ENCODE data around the gene COMMD10. TPM values are rescaled to one million over a fixed set of nuclear protein-coding genes. Genes with fewer than 3 reads are reported as not detected.

The COMMD10 gene
- total and polyA plus RNA-seq, 12 donors, result 20.0 to 69.4 (median 35.0) TPM

GRCh38 chr5:116154252-116154651 lies 69.4 kb downstream of the COMMD10 start:
- intact Hi-C loops (cut with DNase I), result no loop called here
- Histone ChIP-seq H3K4me1 (replicated peaks in 1 of 2) (peaks cover 0 to 5% of the 10 kb centered on the region in 2 donors), H3K27ac (no peak overlapping the region), H3K4me3 (no peak overlapping the region), H3K27me3 (no peaks in the 10 kb centered on the region), H3K36me3 (replicated peaks in 1 of 2) (no peaks in the 10 kb centered on the region), H3K9me3 (replicated peaks in 1 of 3) (no peaks in the 10 kb centered on the region)
- DNase-seq, result no peak
- TF ChIP-seq, protein P1, sequence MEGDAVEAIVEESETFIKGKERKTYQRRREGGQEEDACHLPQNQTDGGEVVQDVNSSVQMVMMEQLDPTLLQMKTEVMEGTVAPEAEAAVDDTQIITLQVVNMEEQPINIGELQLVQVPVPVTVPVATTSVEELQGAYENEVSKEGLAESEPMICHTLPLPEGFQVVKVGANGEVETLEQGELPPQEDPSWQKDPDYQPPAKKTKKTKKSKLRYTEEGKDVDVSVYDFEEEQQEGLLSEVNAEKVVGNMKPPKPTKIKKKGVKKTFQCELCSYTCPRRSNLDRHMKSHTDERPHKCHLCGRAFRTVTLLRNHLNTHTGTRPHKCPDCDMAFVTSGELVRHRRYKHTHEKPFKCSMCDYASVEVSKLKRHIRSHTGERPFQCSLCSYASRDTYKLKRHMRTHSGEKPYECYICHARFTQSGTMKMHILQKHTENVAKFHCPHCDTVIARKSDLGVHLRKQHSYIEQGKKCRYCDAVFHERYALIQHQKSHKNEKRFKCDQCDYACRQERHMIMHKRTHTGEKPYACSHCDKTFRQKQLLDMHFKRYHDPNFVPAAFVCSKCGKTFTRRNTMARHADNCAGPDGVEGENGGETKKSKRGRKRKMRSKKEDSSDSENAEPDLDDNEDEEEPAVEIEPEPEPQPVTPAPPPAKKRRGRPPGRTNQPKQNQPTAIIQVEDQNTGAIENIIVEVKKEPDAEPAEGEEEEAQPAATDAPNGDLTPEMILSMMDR (IDR thresholded peaks at IDR 0.05), result no peak
- TF ChIP-seq POLR2A (IDR thresholded peaks at IDR 0.05), result no peak

GRCh38 chr5:116154931-116155330 lies 70.1 kb downstream of the COMMD10 start:
- Histone ChIP-seq H3K27me3 (no peaks in the 10 kb centered on the region), H3K9me3 (replicated peaks in 1 of 3) (no peaks in the 10 kb centered on the region), H3K4me1 (replicated peaks in 1 of 2) (peaks cover 0 to 5% of the 10 kb centered on the region in 2 donors), H3K4me3 (no peak overlapping the region), H3K36me3 (replicated peaks in 1 of 2) (no peaks in the 10 kb centered on the region), H3K27ac (no peak overlapping the region)
- TF ChIP-seq, protein P1 (IDR thresholded peaks at IDR 0.05), result no peak
- no peak for DNase-seq
- intact Hi-C loops (cut with DNase I), result no loop called here

- no peak for TF ChIP-seq POLR2A (IDR thresholded peaks at IDR 0.05)
- TF ChIP-seq, protein P1 (IDR thresholded peaks at IDR 0.05), result no peak
Measured at GRCh38 chr5:116157902-116158301, 73.1 kb downstream of the COMMD10 start.

GRCh38 chr5:116159006-116159405 lies 74.2 kb downstream of the COMMD10 start:
- no peak for TF ChIP-seq POLR2A (IDR thresholded peaks at IDR 0.05)
- TF ChIP-seq, protein P1 (IDR thresholded peaks at IDR 0.05), result no peak
- Histone ChIP-seq H3K27ac (no peak overlapping the region), H3K4me1 (replicated peaks in 1 of 2) (no peaks in the 10 kb centered on the region), H3K36me3 (replicated peaks in 1 of 2) (no peaks in the 10 kb centered on the region), H3K9me3 (replicated peaks in 1 of 3) (no peaks in the 10 kb centered on the region), H3K27me3 (no peaks in the 10 kb centered on the region), H3K4me3 (no peak overlapping the region)
- intact Hi-C loops (cut with DNase I), result no loop called here
- DNase-seq, result no peak

More at GRCh38 chr5:116157902-116158301, 73.1 kb downstream of the COMMD10 start:
- Histone ChIP-seq H3K4me3 (no peak overlapping the region), H3K36me3 (replicated peaks in 1 of 2) (no peaks in the 10 kb centered on the region), H3K27ac (no peak overlapping the region), H3K27me3 (no peaks in the 10 kb centered on the region), H3K9me3 (replicated peaks in 1 of 3) (no peaks in the 10 kb centered on the region), H3K4me1 (replicated peaks in 1 of 2) (no peaks in the 10 kb centered on the region)
- intact Hi-C loops (cut with DNase I), result no loop called here
- 56 to 99% (median 77%) methylated on average over 4 to 6 of the region's 8 CpGs for WGBS, 4 donors
- DNase-seq, result peak in 2 of 7 donors; percentile 28 to 39

Data from adrenal gland (tissue), 12 donors.